WTC11 (cell line): ENCODE data around the gene RRP1. TPM values are rescaled to one million over a fixed set of nuclear protein-coding genes. Genes with fewer than 3 reads are reported as not detected.

Experiments
- AFF4 ChIP-seq: sonication (generic); formaldehyde crosslinking; IDR thresholded peaks from 2 replicates; pipeline ENCODE4 v1.8.1; 2023; ENCODE audit warnings: mild to moderate bottlenecking, missing genetic modification reagents, borderline replicate concordance
- AR ChIP-seq: fragments of 250-450 bp; sonication (Bioruptor Pico); IDR thresholded peaks from 2 replicates; pipeline ENCODE4 v1.9.0; 2021; ENCODE audit warnings: mild to moderate bottlenecking
- ARID4B ChIP-seq: sonication (generic); formaldehyde crosslinking; IDR thresholded peaks from 2 replicates; pipeline ENCODE4 v1.8.0; 2023; ENCODE audit warnings: missing genetic modification reagents, mild to moderate bottlenecking, borderline replicate concordance
- ATF1 ChIP-seq: sonication (generic); formaldehyde crosslinking; IDR thresholded peaks from 2 replicates; pipeline ENCODE4 v1.8.1; 2023; ENCODE audit warnings: mild to moderate bottlenecking, moderate library complexity, missing genetic modification reagents
- ATF3 ChIP-seq: sonication (generic); formaldehyde crosslinking; conservative IDR thresholded peaks from 2 replicates; pipeline ENCODE4 v1.8.1; 2022; ENCODE audit warnings: mild to moderate bottlenecking, missing genetic modification reagents
- CBFB ChIP-seq: sonication (generic); formaldehyde crosslinking; IDR thresholded peaks from 2 replicates; pipeline ENCODE4 v1.8.1; 2022; ENCODE audit warnings: mild to moderate bottlenecking, low read depth, missing genetic modification reagents
- CDX4 ChIP-seq: fragments of 250-450 bp; sonication (Bioruptor Pico); IDR thresholded peaks from 2 replicates; pipeline ENCODE4 v1.9.0; 2021; ENCODE audit warnings: moderate library complexity, mild to moderate bottlenecking, inconsistent platforms, borderline replicate concordance
- CREM ChIP-seq: sonication (generic); formaldehyde crosslinking; IDR thresholded peaks from 2 replicates; pipeline ENCODE4 v1.8.1; 2022; ENCODE audit warnings: mild to moderate bottlenecking, missing genetic modification reagents, moderate library complexity
- ESRRA ChIP-seq: sonication (generic); formaldehyde crosslinking; IDR thresholded peaks from 2 replicates; pipeline ENCODE4 v1.8.1; 2022; ENCODE audit warnings: mild to moderate bottlenecking, missing genetic modification reagents, borderline replicate concordance
- GTF2I ChIP-seq: fragments of 250-450 bp; sonication (Bioruptor Pico); conservative IDR thresholded peaks from 2 replicates; pipeline ENCODE4 v1.4.0; 2021; ENCODE audit warnings: mild to moderate bottlenecking
- KAT7 ChIP-seq: sonication (generic); formaldehyde crosslinking; IDR thresholded peaks from 2 replicates; pipeline ENCODE4 v1.8.1; 2023; ENCODE audit warnings: missing genetic modification reagents, mild to moderate bottlenecking, borderline replicate concordance
- RELA ChIP-seq: sonication (generic); formaldehyde crosslinking; IDR thresholded peaks from 2 replicates; pipeline ENCODE4 v1.8.1; 2022; ENCODE audit warnings: missing genetic modification reagents, mild to moderate bottlenecking, borderline replicate concordance
- SMAD3 ChIP-seq: sonication (generic); formaldehyde crosslinking; IDR thresholded peaks from 2 replicates; pipeline ENCODE4 v1.8.0; 2022; ENCODE audit warnings: missing genetic modification reagents, mild to moderate bottlenecking, borderline replicate concordance
- SP1 ChIP-seq: sonication (generic); formaldehyde crosslinking; conservative IDR thresholded peaks from 2 replicates; pipeline ENCODE4 v1.8.1; 2022; ENCODE audit warnings: missing genetic modification reagents
- USF1 ChIP-seq: sonication (generic); formaldehyde crosslinking; IDR thresholded peaks from 2 replicates; pipeline ENCODE4 v1.8.0; 2022; ENCODE audit warnings: mild to moderate bottlenecking, missing genetic modification reagents
- ZBTB21 ChIP-seq: sonication (generic); formaldehyde crosslinking; IDR thresholded peaks from 2 replicates; pipeline ENCODE4 v1.8.1; 2023; ENCODE audit warnings: mild to moderate bottlenecking, missing genetic modification reagents, borderline replicate concordance
- ZBTB43 ChIP-seq: sonication (generic); formaldehyde crosslinking; IDR thresholded peaks from 2 replicates; pipeline ENCODE4 v1.8.1; 2023; ENCODE audit warnings: mild to moderate bottlenecking, missing genetic modification reagents
- ZNF121 ChIP-seq: sonication (generic); formaldehyde crosslinking; IDR thresholded peaks from 2 replicates; pipeline ENCODE4 v1.8.0; 2023; ENCODE audit warnings: missing genetic modification reagents
- ZNF396 ChIP-seq: fragments of 250-450 bp; sonication (Bioruptor Pico); IDR thresholded peaks from 2 replicates; pipeline ENCODE4 v1.8.0; 2021; ENCODE audit warnings: mild to moderate bottlenecking, moderate library complexity, borderline replicate concordance
- ZNF416 ChIP-seq: fragments of 250-450 bp; sonication (Bioruptor Pico); IDR thresholded peaks from 2 replicates; pipeline ENCODE4 v1.9.0; 2021; ENCODE audit warnings: mild to moderate bottlenecking, inconsistent platforms
- ZNF423 ChIP-seq: fragments of 250-450 bp; sonication (Bioruptor Pico); IDR thresholded peaks from 2 replicates; pipeline ENCODE4 v2.1.2; 2022; ENCODE audit warnings: mild to moderate bottlenecking, moderate library complexity
- ZNF671 ChIP-seq: fragments of 250-450 bp; sonication (Bioruptor Pico); IDR thresholded peaks from 2 replicates; pipeline ENCODE4 v1.8.0; 2021; ENCODE audit warnings: mild to moderate bottlenecking
- total RNA-seq: library from RNA; stranded (reverse); gene quantifications from 3 replicates; pipeline ENCODE4 v1.2.3, GENCODE V29; 2021

The RRP1 gene
- total RNA-seq, 1 experiment from 2014 or later, result 53.0 TPM

GRCh38 chr21:43775795-43776430 lies 13.5 kb upstream of the RRP1 start, which contains the start of gene CSTB (continued):
- peak; percentile 57; the same call in 1 of the 2 replicates for TF ChIP-seq ARID4B
- TF ChIP-seq RELA (CRISPR knock-in tag), result no peak
- no peak for TF ChIP-seq ZNF396 (CRISPR knock-in tag)
- TF ChIP-seq ZNF671, result no peak
- peak; percentile 93 for TF ChIP-seq ZNF423
- TF ChIP-seq SP1 (CRISPR knock-in tag), result peak; percentile 63
- TF ChIP-seq KAT7 (CRISPR knock-in tag), result no peak
- peak; percentile 97 for TF ChIP-seq USF1 (CRISPR knock-in tag)
- TF ChIP-seq ZNF416 (CRISPR knock-in tag), result no peak
- TF ChIP-seq ESRRA (CRISPR knock-in tag), result peak; percentile 19; the same call in 1 of the 2 replicates
- no peak for TF ChIP-seq ATF3 (CRISPR knock-in tag)
- TF ChIP-seq CREM (CRISPR knock-in tag), result 0 out of 2 replicates have a peak, but pooled peaks have one; percentile 36
- no peak for TF ChIP-seq GTF2I (CRISPR knock-in tag)
- no peak for TF ChIP-seq AFF4 (CRISPR knock-in tag)
- no peak for TF ChIP-seq SMAD3 (CRISPR knock-in tag)
- no peak for TF ChIP-seq CDX4 (CRISPR knock-in tag)
- no peak for TF ChIP-seq CBFB (CRISPR knock-in tag)
- TF ChIP-seq ZBTB21 (CRISPR knock-in tag), result no peak
- no peak for TF ChIP-seq ZBTB43 (CRISPR knock-in tag)
- no peak for TF ChIP-seq ATF1 (CRISPR knock-in tag)
- no peak for TF ChIP-seq AR (CRISPR knock-in tag)
- peak; percentile 28; the same call in 1 of the 2 replicates for TF ChIP-seq ZNF121
